ENCODE results near the gene MZT2A.
A peak's percentile ranks its signal among the peaks of the same experiment; 100 is the strongest.
"Not testable (repeated sequence)": the region's sequence is repeated elsewhere in the genome, so short reads cannot be mapped to it uniquely, and the experiment has no call there.

Gene MZT2A

DNA sequence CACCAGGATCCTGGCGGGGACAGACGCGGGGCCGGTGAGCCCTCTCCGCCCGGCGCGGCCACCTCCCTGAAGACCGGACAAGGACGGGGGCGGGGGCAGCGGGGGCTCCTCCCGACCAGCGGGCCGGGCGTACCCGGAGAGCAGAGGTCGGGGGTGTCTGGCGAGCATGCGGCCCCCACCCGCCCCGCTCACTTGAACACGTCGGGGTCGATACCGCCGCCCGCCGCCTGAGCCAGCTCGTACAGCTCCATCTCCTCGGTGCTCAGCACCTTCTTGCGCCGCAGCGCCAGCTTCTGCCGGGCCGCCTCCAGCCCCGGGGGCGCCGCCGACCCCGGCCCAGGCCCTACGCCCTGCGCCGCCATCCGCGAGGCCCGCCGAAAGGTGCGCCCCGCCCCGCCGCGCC is at the start of gene MZT2A:
Gene MZT2A, minus strand, starts transcription at position 383 of the 403 bp plus-strand sequence. Its CDS starts 21 bp downstream, at position 362.
- DNase-seq = not testable (repeated sequence)

GRCh38 chr2:131538856-131539255 is 46.7 kb upstream of the MZT2A start:
- not testable (repeated sequence) for DNase-seq

GRCh38 chr2:131536841-131537240 is 44.6 kb upstream of the MZT2A start:
- not testable (repeated sequence) for DNase-seq

DNA sequence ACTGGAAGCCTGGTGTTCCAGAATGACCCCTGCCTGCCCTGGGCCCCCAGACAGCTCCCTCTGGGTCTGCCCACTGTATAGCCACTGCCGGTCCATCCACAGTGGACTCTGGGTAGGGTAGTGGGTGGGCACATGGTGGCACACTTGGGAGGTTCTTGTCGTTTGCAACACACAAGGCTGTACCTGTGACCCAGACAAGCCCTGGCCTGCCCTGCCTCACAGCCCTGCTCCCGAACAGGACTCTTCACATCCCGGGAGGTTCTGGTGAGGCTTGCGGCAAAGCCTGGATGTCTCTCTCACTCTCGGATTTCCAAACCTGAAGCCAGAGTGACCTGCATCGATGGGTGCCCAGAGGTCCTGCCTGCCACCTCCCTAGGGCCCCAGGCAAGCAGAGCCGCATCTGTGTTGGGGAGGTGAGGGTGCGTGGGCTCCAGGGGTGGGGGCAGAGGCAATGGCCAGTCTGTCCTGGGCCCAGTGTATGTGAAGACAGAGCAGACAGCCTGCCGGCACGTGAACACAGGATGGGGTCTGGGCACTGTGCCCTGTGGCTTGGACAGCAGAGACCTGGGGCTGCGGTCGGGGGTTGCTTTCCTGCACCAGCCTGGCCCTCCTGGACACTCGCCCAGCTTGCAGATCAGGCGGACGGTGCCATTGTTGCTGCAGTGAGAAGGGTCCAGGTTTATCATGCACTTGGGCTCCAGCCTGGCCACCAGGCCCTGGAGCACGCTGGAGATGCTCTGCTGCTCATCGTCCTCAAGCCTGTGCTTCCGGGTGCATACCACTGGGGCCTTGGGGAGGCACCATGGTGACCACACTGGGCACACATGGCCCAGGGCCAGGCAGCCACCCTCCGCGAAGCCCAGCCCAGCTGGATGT is 44.0 kb upstream of the MZT2A start:
- not testable (repeated sequence) for DNase-seq

GRCh38 chr2:131535526-131535925 is 43.3 kb upstream of the MZT2A start:
- DNase-seq = no peak

GRCh38 chr2:131534965-131535364 is 42.8 kb upstream of the MZT2A start:
- DNase-seq = not testable (repeated sequence)

GRCh38 chr2:131534317-131534672 is 42.1 kb upstream of the MZT2A start:
- DNase-seq = not testable (repeated sequence)

DNA sequence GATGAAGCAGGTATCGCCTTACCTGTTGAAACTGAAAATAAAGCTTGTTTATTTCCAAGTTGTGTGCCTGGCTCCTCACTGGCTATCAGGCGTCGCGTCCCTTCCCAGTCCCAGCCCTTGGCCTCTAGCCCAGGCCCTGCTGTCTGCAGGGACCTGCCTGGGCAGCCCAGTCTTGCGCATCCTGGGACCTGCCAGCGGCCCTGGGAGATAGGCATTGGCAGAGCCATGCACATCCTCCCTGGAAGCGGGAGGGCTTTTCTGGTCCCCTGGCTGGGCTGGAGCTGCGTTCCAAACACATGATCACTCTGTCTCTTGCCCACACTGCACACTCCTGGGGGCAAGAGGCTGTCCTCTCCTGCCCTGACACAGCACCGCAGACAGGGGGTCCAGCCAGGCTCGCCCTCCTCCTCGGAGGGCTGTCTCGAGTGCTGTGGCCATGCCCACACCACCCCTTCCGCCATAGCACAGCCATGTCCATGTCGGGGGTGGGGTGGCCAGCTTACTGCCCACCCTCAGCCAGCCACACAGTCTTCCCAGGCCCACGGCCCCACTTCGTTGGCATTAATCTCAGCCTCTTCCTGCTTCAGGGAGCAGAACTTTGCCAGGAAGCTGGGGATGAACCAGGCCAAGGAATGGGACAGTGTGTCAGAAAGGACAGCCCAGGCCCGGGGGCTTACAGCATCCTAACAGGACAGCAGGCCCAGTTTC is 41.6 kb upstream of the MZT2A start:
- not testable (repeated sequence) for DNase-seq

DNA sequence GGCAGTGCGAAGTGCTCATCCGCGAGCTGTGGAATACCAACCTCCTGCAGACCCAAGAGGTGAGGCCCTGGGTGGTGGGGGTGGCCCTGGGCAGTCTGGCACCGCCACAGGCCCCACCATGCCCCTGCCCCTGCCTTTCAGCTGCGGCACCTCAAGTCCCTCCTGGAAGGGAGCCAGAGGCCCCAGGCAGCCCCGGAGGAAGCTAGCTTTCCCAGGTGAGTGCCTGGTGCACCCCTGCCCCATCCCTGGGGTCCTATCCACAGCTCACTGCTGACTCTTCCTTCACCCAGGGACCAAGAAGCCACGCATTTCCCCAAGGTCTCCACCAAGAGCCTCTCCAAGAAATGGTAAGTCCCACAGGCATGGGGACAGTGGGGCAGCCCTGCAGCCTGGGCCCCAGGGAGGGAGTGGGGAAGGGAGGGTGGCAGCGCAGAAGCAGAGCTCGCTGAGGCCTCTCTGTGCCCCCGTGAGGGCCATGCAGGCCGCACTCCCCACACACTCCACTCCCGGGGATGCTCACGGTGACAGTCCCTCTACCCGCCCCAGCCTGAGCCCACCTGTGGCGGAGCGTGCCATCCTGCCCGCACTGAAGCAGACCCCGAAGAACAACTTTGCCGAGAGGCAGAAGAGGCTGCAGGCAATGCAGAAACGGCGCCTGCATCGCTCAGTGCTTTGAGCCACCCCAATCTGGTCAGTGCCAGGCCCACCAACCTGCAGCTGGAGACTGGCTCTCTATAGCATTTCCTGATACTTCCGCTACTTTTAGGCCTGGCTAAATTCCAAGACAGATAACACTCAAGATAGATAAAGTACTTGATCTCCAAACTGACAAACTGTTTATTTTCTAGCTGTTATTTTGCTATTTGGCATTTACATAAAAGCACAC is 40.8 kb upstream of the MZT2A start:
- not testable (repeated sequence) for DNase-seq

DNA sequence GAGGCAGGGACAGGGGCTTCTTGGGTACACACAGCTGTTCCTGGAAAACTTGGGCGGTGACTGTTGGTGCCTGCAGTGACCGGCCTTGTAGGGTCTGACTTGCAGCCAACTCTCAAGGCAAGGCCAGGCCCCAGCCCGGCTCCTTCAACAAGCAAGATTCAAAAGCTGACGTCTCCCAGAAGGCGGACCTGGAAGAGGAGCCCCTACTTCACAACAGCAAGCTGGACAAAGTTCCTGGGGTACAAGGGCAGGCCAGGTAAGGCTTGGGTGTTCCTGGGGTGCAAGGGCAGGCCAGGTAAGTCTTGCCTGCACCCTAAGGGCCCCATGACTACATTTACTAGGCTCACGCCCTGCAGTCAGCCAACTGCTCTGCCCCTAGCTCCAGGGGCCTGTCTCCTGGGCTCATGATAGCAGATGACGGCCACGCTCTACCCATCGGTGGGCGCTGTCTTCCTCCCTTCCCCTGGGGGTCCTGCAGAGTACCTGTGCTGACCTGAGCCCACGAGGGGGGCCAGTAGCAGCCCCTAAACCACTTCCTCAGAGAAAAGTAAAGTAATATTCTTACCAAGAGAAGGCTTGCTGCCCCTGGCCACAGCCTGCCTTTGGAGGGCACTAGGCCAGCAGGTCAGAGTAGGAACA is 39.5 kb upstream of the MZT2A start:
- not testable (repeated sequence) for DNase-seq

DNA sequence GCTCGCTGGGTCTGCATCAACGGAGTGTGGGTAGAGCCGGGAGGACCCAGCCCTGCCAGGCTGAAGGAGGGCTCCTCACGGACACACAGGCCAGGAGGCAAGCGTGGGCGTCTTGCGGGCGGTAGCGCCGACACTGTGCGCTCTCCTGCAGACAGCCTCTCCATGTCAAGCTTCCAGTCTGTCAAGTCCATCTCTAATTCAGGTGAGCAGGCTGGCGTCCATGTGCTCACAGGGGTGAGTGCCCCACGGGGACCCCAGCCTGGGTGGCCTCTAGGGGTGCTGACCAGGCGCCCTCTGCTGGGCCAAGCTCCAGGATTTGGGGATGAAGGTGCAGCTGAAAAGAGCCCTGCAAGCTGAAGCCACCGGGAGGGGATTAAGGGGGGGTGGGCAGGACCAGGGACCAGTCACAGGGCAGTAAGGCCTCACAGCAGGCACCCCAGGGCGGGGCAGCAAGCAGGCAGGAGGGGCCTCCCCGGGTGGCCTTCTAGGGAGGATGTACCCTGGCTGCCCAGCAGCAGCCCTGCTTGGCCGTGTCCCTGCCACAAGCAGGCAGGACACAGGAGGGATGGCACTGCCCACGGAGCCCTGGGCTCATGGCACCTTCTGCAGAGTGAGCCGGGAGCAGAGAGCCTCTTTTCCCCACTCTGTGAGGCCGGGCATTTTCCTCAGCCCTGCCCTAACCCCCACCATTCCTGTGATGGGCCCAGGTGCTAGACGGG is 38.6 kb upstream of the MZT2A start:
- not testable (repeated sequence) for DNase-seq

GRCh38 chr2:131529864-131530445 is 37.8 kb upstream of the MZT2A start:
- not testable (repeated sequence) for DNase-seq

DNA sequence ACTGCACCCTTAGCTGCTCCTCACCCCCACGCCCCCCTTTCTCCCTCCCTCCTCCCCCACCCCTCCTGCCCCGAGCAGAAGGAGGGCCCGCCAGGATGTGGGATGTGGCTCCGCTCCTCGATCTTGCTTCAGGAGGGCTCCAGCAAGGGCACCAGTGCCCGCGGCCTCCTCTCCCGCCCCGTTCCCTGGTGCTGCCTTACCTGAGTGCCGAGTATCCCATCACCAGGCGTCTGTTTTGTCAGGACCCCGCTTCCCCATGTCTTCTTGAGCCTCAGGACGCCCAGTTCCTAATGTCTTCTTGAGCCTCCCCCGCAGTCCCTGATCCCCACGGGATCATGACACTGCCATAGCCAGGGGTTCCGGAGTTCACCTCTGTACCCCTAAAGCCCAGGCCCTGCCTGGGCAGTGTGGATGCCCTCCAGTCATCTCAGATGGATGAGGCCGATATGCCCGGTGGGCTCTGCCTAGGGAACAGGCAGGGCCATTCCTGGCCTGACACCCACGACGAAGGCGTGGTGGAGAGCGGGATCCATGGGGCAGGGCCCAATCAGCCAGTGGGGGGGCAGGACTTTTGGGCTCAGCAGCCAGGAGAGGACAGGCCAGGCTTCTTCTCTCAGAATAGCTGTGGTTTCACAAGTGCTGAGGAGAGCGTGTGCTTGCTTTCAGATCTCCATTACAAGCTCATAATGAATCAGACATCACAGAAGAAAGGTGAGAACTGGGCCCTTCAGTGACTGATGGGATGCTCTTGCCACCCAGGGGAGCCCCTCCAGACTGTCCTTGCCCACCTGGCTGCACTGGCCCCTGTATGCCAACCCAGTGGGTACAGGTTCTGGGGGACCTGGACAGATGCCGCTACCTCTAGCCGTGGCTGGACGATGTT is 37.0 kb upstream of the MZT2A start:
- DNase-seq = not testable (repeated sequence)

GRCh38 chr2:131527131-131528001 is 35.2 kb upstream of the MZT2A start, which contains the start of gene CCDC74A:
Gene CCDC74A (plus strand): TSS chr2:131527888. CDS start chr2:131527971, 83 bp downstream.
- DNase-seq = not testable (repeated sequence)

GRCh38 chr2:131525256-131525655 is 33.1 kb upstream of the MZT2A start:
- not testable (repeated sequence) for DNase-seq

GRCh38 chr2:131521961-131522781 is 30.0 kb upstream of the MZT2A start:
- DNase-seq = peak; percentile 28

DNA sequence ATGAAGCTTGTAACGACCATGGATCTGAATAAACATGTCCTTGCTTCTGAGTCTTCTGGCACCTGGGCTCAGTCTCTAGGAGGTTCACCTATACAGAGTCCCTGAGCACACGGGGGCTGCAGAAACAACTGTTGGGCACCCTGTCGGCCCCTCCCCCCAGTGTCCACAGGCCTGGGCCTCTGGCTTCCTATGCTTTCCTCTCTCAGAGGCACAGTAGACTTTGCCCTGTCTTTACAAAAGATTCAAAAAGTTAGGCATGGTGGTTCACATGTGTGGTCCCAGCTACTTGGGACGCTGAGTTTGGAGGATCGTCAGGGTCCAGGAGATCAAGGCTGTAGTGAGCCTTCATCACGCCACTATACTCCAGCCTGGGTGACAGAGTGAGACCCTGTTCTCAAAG is 29.3 kb upstream of the MZT2A start:
- DNase-seq = peak; percentile 32

DNA sequence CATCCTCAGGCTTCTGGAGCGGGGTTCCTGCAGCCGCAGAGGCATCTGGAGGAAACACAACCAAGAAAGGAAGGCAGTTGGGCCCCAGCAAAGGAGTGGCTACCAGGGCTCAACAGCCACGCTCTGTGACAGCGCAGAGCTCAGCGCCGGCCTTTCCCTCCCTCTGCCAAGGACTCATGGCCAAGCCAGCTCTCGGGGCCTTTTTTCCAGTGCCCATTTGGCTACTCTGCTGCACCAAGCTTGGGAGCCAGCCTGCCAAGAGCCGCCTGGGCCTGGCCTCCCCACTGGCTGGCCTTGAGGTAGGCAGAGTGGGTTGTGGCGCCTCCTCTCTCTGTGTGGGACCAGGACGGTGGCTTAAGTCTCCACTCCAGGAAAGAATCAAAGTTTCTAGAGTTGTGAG is 28.3 kb upstream of the MZT2A start:
- DNase-seq = peak; percentile 37

Measured in right forelimb (tissue), 1 donor.